Kidney (tissue), 14 donors: ENCODE results near the gene AFTPH. TPM values are rescaled to one million over a fixed set of nuclear protein-coding genes. Genes with fewer than 3 reads are reported as not detected.
A peak's percentile ranks its signal among the peaks of the same experiment; 100 is the strongest.

Experiments used
- DNase-seq, 5 donors: peaks; one replicate each; pipeline ENCODE4 v3.0.0-alpha.2; 2013 to 2020
- FAIRE-seq: peaks from 2 replicates; lab custom pipeline; 2012; peaks lifted over from hg19 to GRCh38; lab: Jason Lieb, UNC
- H3K27ac ChIP-seq, 2 donors: one replicate each; pipeline ENCODE4 v1.7.0; 2013; ENCODE audit warnings: low read depth in 2 of 2, low read length in 2 of 2, inconsistent platforms in 1 of 2
- H3K27me3 ChIP-seq: one replicate; pipeline ENCODE4 v1.7.1; 2013; ENCODE audit warnings: low read length, inconsistent platforms; ENCODE audit not compliant: control insufficient read depth, insufficient read depth
- H3K36me3 ChIP-seq, 3 donors: one replicate each; pipeline versions ENCODE4 v1.7.0 to v1.7.1; 2013; ENCODE audit warnings: low read length in 3 of 3, control low read depth in 1 of 3, inconsistent platforms in 1 of 3; ENCODE audit not compliant: insufficient read depth in 3 of 3, control insufficient read depth in 2 of 3
- H3K4me1 ChIP-seq, 3 donors: one replicate each; pipeline versions ENCODE4 v1.7.0 to v1.7.1; 2013; ENCODE audit warnings: low read length in 3 of 3, inconsistent platforms in 1 of 3, low read depth in 1 of 3; ENCODE audit not compliant: control insufficient read depth in 2 of 3, insufficient read depth in 2 of 3
- H3K4me3 ChIP-seq, 3 donors: one replicate each; pipeline versions ENCODE4 v1.7.0 to v1.8.1; 2013; ENCODE audit warnings: low read length in 3 of 3, control low read depth in 1 of 3, inconsistent platforms in 1 of 3
- H3K9ac ChIP-seq, 3 donors: one replicate each; pipeline versions ENCODE4 v1.7.0 to v1.7.1; 2013; ENCODE audit warnings: low read length in 3 of 3, control low read depth in 1 of 3, inconsistent platforms in 1 of 3
- H3K9me3 ChIP-seq, 3 donors: one replicate each; pipeline versions ENCODE4 v1.7.0 to v1.7.1; 2013; ENCODE audit warnings: low read length in 3 of 3, control low read depth in 1 of 3, inconsistent platforms in 1 of 3; ENCODE audit not compliant: control insufficient read depth in 2 of 3, insufficient read depth in 1 of 3
- intact Hi-C: fragments of 100-400 bp; cut with DNase I; formaldehyde crosslinking; loops from one replicate; pipeline ENCODE4 v1.11.1; 2022
- polyA plus RNA-seq: library from polyadenylated mRNA; stranded (reverse); fragments of 350-450 nt; fragmentation: Illumina TruSeq; extraction: RNeasy Lipid Tissue Mini Kit (QIAGEN cat#74804); gene quantifications from one replicate; pipeline ENCODE4 v1.2.3, GENCODE V29; 2014; ENCODE audit warnings: low read depth, low replicate concordance; ENCODE audit not compliant: insufficient read depth
- total RNA-seq: library from RNA; stranded (reverse); fragmentation: NEBNext Ultra II Directional; extraction: Animal tissue kit (Norgen Biotek cat#: 25700); gene quantifications from one replicate; pipeline ENCODE4 v1.2.1, GENCODE V29; 2021
- TF ChIP-seq, protein P1 (sequence below): IDR thresholded peaks from 3 replicates; pipeline ENCODE4 v1.5.1; 2012; ENCODE audit warnings: mild to moderate bottlenecking, moderate library complexity, borderline replicate concordance; ENCODE audit not compliant: insufficient read depth; ENCODE audit errors: extremely low read depth
- donor health status: control.
- donor health status: control.
- donor health status: control.
- donor health status: control.
- donor health status: control.
- donor health status: DM: yes; HTN: yes; CAD: no.
- donor health status: Normal renal cell carcinoma (clear cell type).

The AFTPH gene
- total and polyA plus RNA-seq, 2 donors from 2014 or later = 41.2 to 44.6 TPM

DNA sequence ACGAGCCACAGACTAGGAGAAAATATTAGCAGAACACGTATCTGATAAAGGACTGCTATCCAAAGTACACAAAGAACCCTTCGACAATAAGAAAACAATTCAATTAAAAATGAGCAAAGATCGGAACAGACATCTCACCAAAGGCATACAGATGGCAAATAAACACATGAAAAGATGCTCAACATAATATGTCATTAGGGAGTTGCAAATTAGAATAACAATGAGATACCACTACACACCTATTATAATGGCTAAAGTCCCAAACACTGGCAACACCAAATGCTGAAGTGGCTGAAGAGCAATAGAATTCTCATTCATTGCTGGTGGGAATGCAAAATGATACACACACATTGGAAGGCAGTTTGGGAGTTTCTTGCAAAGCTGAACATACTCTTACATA lies 96.5 kb downstream of the AFTPH start:
- intact Hi-C loops = no loop called here
- Histone ChIP-seq H3K36me3 (no peaks in the 10 kb centered on the region), H3K4me3 (no peak overlapping the region), H3K9ac (no peak overlapping the region), H3K27me3 (no peaks in the 10 kb centered on the region), H3K4me1 (no peaks in the 10 kb centered on the region), H3K9me3 (no peaks in the 10 kb centered on the region), H3K27ac (no peak overlapping the region)
- TF ChIP-seq, protein P1, sequence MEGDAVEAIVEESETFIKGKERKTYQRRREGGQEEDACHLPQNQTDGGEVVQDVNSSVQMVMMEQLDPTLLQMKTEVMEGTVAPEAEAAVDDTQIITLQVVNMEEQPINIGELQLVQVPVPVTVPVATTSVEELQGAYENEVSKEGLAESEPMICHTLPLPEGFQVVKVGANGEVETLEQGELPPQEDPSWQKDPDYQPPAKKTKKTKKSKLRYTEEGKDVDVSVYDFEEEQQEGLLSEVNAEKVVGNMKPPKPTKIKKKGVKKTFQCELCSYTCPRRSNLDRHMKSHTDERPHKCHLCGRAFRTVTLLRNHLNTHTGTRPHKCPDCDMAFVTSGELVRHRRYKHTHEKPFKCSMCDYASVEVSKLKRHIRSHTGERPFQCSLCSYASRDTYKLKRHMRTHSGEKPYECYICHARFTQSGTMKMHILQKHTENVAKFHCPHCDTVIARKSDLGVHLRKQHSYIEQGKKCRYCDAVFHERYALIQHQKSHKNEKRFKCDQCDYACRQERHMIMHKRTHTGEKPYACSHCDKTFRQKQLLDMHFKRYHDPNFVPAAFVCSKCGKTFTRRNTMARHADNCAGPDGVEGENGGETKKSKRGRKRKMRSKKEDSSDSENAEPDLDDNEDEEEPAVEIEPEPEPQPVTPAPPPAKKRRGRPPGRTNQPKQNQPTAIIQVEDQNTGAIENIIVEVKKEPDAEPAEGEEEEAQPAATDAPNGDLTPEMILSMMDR = no peak
- DNase-seq (no peak), FAIRE-seq (no peak)

DNA sequence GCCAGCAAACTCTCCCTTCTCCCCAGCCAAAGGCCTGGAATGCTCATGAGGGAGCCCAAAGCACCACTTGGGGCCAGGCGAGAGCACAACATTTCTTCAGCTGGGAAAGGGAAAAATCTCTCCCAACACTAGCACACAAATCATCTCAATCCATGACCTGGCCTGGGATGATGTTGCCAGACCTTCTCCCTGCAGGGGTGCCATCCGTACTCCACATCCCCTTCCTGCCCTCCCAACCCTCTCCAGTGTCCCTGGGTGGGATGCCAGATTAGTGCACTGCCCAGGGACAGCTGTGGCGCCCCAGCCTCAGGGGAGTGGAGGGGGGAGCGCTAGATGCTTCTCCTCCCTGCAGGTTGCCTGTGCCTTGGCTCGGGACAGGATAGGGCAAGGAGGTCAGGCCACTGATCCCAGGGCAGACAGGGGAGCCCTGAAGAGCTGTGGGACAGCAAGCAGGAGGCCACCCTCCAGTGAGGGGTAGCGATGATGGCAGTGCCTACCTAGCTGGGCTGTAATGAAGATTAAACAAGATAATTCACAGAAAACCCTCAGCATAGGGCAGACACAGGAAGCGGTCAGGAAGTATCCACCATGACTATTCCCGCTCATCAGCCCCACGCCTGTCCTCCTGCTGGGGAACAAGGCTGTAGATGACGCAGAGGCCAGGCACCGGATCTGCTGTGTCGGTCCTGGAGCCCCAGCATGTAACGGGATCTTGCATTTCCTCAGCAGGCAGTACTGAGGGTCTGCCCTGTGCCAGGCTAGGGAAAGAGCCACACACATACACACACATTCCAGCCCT lies 98.5 kb downstream of the AFTPH start:
- FAIRE-seq (no peak), DNase-seq (peak in 4 of 5 donors; percentile 77 to 82 (median 78))
- intact Hi-C loops = no loop called here
- TF ChIP-seq, protein P1 = peak; percentile 14
- Histone ChIP-seq H3K27me3 (no peaks in the 10 kb centered on the region), H3K9me3 (no peaks in the 10 kb centered on the region), H3K9ac (no peak overlapping the region), H3K36me3 (no peaks in the 10 kb centered on the region), H3K27ac (no peak overlapping the region), H3K4me1 (no peaks in the 10 kb centered on the region), H3K4me3 (no peak overlapping the region)

DNA sequence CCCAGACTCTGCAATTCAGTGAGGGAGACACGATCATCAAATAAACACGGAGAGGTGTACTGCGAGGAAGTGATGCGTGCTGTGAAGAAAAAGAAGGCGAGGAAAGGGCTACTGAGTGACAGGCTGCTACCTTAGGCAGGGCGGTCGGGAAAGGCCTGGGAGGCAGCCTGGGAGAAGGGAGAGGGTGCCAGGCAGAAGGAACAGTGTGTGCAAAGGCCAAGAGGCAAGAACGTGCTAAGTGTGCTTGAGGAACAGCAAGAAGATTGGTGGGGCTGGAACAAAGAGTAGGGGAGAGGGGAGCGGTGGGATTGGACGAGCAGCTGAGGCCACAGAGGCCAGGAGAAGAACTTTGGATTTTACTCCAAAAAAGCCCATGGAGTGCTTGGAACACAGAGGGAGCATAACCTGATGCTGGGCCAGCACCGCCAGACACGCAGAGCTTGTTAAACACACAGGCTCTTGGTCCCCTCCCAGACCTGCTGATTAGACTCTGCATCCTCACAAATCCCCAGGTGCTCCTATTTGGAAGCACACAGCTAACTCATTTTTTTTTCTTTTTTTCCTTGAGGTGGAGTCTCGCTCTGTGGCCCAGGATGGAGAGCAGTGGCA lies 99.2 kb downstream of the AFTPH start:
- Histone ChIP-seq H3K9ac (no peak overlapping the region), H3K9me3 (no peaks in the 10 kb centered on the region), H3K4me3 (no peak overlapping the region), H3K4me1 (no peaks in the 10 kb centered on the region), H3K36me3 (no peaks in the 10 kb centered on the region), H3K27me3 (no peaks in the 10 kb centered on the region), H3K27ac (no peak overlapping the region)
- DNase-seq = no peak
- TF ChIP-seq, protein P1 = no peak
- intact Hi-C loops = no loop called here
- no peak for FAIRE-seq
